A549 (cell line): ENCODE measurements around the gene ATAT1. TPM values are rescaled to one million over a fixed set of nuclear protein-coding genes. Genes with fewer than 3 reads are reported as not detected.
A peak's percentile ranks its signal among the peaks of the same experiment; 100 is the strongest.
"Not testable (repeated sequence)": the region's sequence is repeated elsewhere in the genome, so short reads cannot be mapped to it uniquely, and the experiment has no call there.

ENCODE experiments used
- ATAC-seq, 2 experiments: fragments of 200-7000 bp in 1 of 2; fragments of >200 bp in 1 of 2; cut with Nextera tagmentation in 1 of 2; cut with Tn5 transposase in 1 of 2; 3 replicates each; pipeline versions ENCODE4 v1.8.0 to v1.9.1; 2018 to 2020; ENCODE audit warnings: mild to moderate bottlenecking in 1 of 2, moderate library complexity in 1 of 2
- CTCF ChIA-PET: fragments of 300-600 bp; sonication (Branson Sonifier 250); formaldehyde crosslinking; extraction: SDS; loops from one replicate; lab custom pipeline; 2021; ENCODE audit warnings: antibody characterized with exemption, inconsistent platforms; lab: Yijun Ruan, JAX
- POLR2A ChIA-PET: fragments of 350-600 bp; formaldehyde crosslinking; extraction: SDS; loops from one replicate; lab custom pipeline; 2021; ENCODE audit warnings: antibody characterized with exemption, inconsistent platforms; lab: Yijun Ruan, JAX
- DNase-seq, 2 experiments: peaks; one replicate each; pipeline versions ENCODE4 v3.0.0 to v3.0.0-alpha.2; 2011 to 2016; ENCODE audit warnings: low read depth in 1 of 2, low spot score in 1 of 2
- FAIRE-seq: peaks from 2 replicates; lab custom pipeline; 2011; peaks lifted over from hg19 to GRCh38; lab: Jason Lieb, UNC
- H3K27ac ChIP-seq, 2 experiments: fragments of >200 bp; sonication (Bioruptor Twin); formaldehyde crosslinking; 3 replicates each; pipeline ENCODE4 v1.5.1; 2016 to 2017
- H3K4me1 ChIP-seq: fragments of >200 bp; sonication (Bioruptor Twin); formaldehyde crosslinking; 3 replicates; pipeline ENCODE4 v1.6.1; 2016
- H3K4me2 ChIP-seq: fragments of >200 bp; sonication (Bioruptor Twin); formaldehyde crosslinking; 3 replicates; pipeline ENCODE4 v1.6.1; 2016
- H3K4me3 ChIP-seq: fragments of >200 bp; sonication (Bioruptor Twin); formaldehyde crosslinking; 3 replicates; pipeline ENCODE4 v1.5.1; 2016
- H3K9me3 ChIP-seq: fragments of >200 bp; sonication (Bioruptor Twin); formaldehyde crosslinking; 3 replicates; pipeline ENCODE4 v1.6.1; 2016
- CBX2 ChIP-seq: fragments of 200-600 bp; sonication (generic); IDR thresholded peaks from 2 replicates; pipeline ENCODE4 v1.6.1; 2016; ENCODE audit warnings: low read depth, mild to moderate bottlenecking, borderline replicate concordance
- CEBPB ChIP-seq, 2 experiments: fragments of >200 bp in 1 of 2; sonication (Bioruptor Twin) in 1 of 2; formaldehyde crosslinking in 1 of 2; IDR thresholded peaks; 2 replicates each; pipeline ENCODE4 v1.6.1; 2012 to 2016
- HOXA7 ChIP-seq: fragments of 250-450 bp; sonication (Bioruptor Pico); IDR thresholded peaks from 2 replicates; pipeline ENCODE4 v1.5.0; 2020; ENCODE audit warnings: mild to moderate bottlenecking, moderate library complexity
- POLR2AphosphoS2 ChIP-seq: conservative IDR thresholded peaks from 2 replicates; pipeline ENCODE4 v1.6.1; 2012; ENCODE audit warnings: low read length, improper control_type of control experiment, inconsistent platforms
- RAD21 ChIP-seq, 2 experiments: fragments of >200 bp in 1 of 2; sonication (Bioruptor Twin) in 1 of 2; formaldehyde crosslinking in 1 of 2; IDR thresholded peaks in 1 of 2; conservative IDR thresholded peaks in 1 of 2; 2 replicates in 1 of 2; 3 replicates in 1 of 2; pipeline ENCODE4 v1.6.1; 2012 to 2018; ENCODE audit warnings: inconsistent platforms in 1 of 2
- SMC3 ChIP-seq: fragments of >200 bp; sonication (Bioruptor Twin); formaldehyde crosslinking; IDR thresholded peaks from 3 replicates; pipeline ENCODE4 v1.6.1; 2018; ENCODE audit warnings: inconsistent platforms
- ZC3H11A ChIP-seq: fragments of 450-650 bp; IDR thresholded peaks from 2 replicates; pipeline ENCODE4 v1.6.1; 2014; ENCODE audit warnings: antibody characterized with exemption, mild to moderate bottlenecking
- ZSCAN20 ChIP-seq: fragments of 250-450 bp; sonication (Bioruptor Pico); IDR thresholded peaks from 2 replicates; pipeline ENCODE4 v1.8.0; 2022; ENCODE audit warnings: mild to moderate bottlenecking, moderate library complexity
- WGBS: methylation state at CpG from one replicate; pipeline ENCODE4 v1.1.6; 2017; ENCODE audit errors: missing lambda C conversion rate; 5-methylcytosine and 5-hydroxymethylcytosine counted together
- polyA plus RNA-seq, 4 experiments: library from polyadenylated mRNA; depleted of rRNA in 3 of 4; stranded (reverse); fragments of >200 nt; fragmentation: RNase III in 1 of 4; extraction: RNeasy Plus Mini Kit Qiagen cat#74134 plus additional on column Dnase treatment in 1 of 4; gene quantifications; 2 replicates in 3 of 4; 3 replicates in 1 of 4; pipeline ENCODE4 v1.2.3, GENCODE V29; 2011 to 2017
- TF ChIP-seq, protein P1 (sequence below): fragments of >200 bp; sonication (Bioruptor Twin); formaldehyde crosslinking; IDR thresholded peaks from 3 replicates; pipeline ENCODE4 v1.5.1; 2016
- TF ChIP-seq, protein P2 (sequence below): fragments of 450-650 bp; IDR thresholded peaks from 2 replicates; pipeline ENCODE4 v1.6.1; 2014; ENCODE audit warnings: antibody characterized with exemption

ATAT1 gene
- polyA plus RNA-seq, 2 of the 4 experiments (the other 2 are of a cell fraction) = 7.4 to 8.6 TPM

DNA sequence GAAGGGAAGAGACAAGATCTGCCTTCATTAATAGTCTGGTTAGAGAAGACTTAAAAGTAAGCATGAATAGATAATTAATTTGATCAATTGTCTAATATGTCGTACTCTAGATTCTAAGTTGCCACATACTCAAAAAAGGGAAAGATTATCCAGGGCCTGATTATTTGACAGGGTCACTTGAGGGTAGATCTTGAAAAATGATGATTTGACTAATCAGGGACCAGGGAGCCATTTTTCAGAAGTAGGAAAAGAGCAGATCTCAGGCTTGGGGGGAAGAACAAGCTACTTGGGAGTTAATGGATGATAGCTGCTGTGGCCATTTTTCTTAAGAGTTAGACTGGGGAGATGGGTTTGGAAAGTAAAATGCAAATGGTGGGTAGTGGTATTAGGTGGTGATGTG is 34.4 kb upstream of the ATAT1 start:
- no peak for DNase-seq
- CTCF ChIA-PET = interaction anchor here (1.6 kb wide), 1 partner anchor 22 kb away, joined by 5 read pairs; the partner anchor contains the start of gene ABCF1
- TF ChIP-seq ZC3H11A = no peak
- WGBS = 88% methylated on average over 1 of the region's 1 CpG
- peaks cover 9% of the 10 kb centered on the region; the same call in 2 of the 3 replicates for H3K4me1 ChIP-seq
- H3K4me3 ChIP-seq = no peak overlapping the region
- H3K27ac ChIP-seq = no peak overlapping the region
- POLR2A ChIA-PET = no interaction called here
- H3K9me3 ChIP-seq = no peaks in the 10 kb centered on the region
- no peak overlapping the region for H3K4me2 ChIP-seq
- FAIRE-seq = no peak
- no peak for ATAC-seq

DNA sequence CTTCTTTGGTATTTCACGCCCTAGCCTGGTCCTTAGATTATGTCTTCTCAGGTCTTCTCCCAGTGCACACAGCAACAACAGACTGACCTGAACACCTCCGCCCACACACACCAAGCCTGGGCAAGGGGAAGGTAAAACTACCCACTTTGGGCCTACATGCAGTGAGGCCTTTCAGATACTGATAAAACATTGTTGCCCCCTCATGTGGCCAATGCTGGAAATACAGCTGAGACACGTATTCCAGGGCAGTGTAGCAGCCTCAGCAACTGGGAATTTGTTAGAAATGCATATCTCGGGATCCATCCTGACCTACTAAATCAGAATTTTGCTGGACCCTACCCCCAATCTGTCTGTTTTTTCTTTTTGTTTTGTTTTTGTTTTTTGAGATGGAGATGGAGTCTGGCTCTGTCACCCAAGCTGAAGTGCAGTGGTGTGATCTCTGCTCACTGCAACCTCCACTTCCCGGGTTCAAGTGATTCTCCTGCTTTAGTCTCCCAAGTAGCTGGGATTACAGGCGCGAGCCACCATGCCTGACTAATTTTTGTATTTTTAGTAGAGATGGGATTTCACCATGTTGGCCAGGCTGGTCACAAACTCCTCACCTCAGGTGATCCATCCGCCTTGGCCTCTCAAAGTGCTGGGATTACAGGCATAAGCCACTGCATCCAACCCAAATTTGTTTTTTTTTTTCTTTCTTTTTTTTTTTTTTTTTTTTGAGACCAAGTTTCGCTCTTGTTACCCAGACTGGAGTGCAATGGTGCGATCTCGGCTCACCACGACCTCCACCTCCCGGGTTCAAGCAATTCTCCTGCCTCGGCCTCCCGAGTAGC is 29.1 kb upstream of the ATAT1 start:
- FAIRE-seq, H3K4me1 ChIP-seq, H3K9me3 ChIP-seq, H3K4me3 ChIP-seq, H3K27ac ChIP-seq, H3K4me2 ChIP-seq: not testable (repeated sequence)
- ATAC-seq (peak; percentile 86 to 88), DNase-seq (peak; percentile 59 to 78)
- TF ChIP-seq HOXA7 (CRISPR knock-in tag) (peak; percentile 57; the same call in 1 of the 2 replicates), POLR2AphosphoS2 (peak; percentile 70; the same call in 1 of the 2 replicates), SMC3 (peak; percentile 57), RAD21 (conservative IDR thresholded peaks at IDR 0.05 in 1 of 2, IDR thresholded peaks at IDR 0.05 in 1 of 2) (peak in 1 of 2 experiments; percentile 42; a peak in 3 of 5 replicates)
- TF ChIP-seq, protein P1, sequence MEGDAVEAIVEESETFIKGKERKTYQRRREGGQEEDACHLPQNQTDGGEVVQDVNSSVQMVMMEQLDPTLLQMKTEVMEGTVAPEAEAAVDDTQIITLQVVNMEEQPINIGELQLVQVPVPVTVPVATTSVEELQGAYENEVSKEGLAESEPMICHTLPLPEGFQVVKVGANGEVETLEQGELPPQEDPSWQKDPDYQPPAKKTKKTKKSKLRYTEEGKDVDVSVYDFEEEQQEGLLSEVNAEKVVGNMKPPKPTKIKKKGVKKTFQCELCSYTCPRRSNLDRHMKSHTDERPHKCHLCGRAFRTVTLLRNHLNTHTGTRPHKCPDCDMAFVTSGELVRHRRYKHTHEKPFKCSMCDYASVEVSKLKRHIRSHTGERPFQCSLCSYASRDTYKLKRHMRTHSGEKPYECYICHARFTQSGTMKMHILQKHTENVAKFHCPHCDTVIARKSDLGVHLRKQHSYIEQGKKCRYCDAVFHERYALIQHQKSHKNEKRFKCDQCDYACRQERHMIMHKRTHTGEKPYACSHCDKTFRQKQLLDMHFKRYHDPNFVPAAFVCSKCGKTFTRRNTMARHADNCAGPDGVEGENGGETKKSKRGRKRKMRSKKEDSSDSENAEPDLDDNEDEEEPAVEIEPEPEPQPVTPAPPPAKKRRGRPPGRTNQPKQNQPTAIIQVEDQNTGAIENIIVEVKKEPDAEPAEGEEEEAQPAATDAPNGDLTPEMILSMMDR = peak; percentile 51
- TF ChIP-seq, protein P2, sequence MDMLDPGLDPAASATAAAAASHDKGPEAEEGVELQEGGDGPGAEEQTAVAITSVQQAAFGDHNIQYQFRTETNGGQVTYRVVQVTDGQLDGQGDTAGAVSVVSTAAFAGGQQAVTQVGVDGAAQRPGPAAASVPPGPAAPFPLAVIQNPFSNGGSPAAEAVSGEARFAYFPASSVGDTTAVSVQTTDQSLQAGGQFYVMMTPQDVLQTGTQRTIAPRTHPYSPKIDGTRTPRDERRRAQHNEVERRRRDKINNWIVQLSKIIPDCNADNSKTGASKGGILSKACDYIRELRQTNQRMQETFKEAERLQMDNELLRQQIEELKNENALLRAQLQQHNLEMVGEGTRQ = 0 out of 2 replicates have a peak, but pooled peaks have one; percentile 8
- CTCF ChIA-PET = interaction anchor here (0.7 to 3.8 kb wide), 17 partner anchors 9 to 144 kb away, joined by 3 to 24 read pairs (median 5); no protein-coding TSS in a partner anchor
- POLR2A ChIA-PET = interaction anchor here (0.8 to 1.7 kb wide), 2 partner anchors 15 to 17 kb away, joined by 3 to 10 read pairs; no protein-coding TSS in a partner anchor
- 77% methylated on average over 14 of the region's 15 CpGs for WGBS

DNA sequence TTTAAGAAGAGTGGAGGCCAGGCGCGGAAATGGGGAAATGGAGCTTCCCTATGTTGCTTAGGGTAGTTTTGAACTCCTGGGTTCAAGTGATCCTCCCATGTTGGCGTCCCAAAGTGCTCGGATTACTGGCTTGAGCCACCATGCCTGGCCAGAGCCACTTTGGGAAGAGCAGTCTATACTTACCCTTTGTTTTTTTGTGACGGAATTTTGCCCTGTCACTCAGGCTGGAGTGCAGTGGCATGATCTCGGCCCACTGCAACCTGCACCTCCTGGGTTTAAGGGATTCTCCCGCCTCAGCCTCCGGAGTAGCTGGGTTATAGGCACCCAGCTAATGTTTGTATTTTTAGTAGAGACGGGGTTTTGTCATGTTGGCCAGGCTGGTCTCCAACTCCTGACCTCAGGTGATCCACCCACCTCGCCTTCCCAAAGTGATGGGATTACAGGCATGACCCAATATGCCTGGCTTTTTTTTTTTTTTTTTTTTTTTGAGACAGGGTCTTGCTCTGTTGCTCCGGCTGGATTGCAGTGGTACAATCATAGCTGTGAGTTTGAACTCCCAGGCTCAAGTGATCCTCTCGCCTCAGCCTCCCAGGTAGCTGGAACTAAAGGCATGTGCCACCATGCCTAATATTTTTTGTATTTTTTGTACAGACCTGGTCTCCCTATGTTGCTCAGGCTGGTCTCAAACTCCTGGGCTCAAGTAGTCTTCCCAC is 27.6 kb upstream of the ATAT1 start:
- no peaks in the 10 kb centered on the region for H3K4me1 ChIP-seq
- peak overlapping the region in 1 of 2 experiments; percentile 4; a peak in 1 of 6 replicates for H3K27ac ChIP-seq
- no peak overlapping the region for H3K4me3 ChIP-seq
- ATAC-seq (no peak), DNase-seq (no peak), FAIRE-seq (no peak)
- TF ChIP-seq CEBPB (IDR thresholded peaks at IDR 0.05) = no peak
- TF ChIP-seq ZSCAN20 (CRISPR knock-in tag) = no peak
- TF ChIP-seq CBX2 = no peak
- no peak for TF ChIP-seq HOXA7 (CRISPR knock-in tag)
- ChIA-PET POLR2A (interaction anchor here (0.9 to 2.1 kb wide), 2 partner anchors 16 kb away, joined by 3 to 10 read pairs; no protein-coding TSS in a partner anchor), CTCF (interaction anchor here (0.8 to 3.8 kb wide), 7 partner anchors 12 to 117 kb away, joined by 3 to 24 read pairs (median 4); no protein-coding TSS in a partner anchor)
- H3K4me2 ChIP-seq = no peak overlapping the region
- H3K9me3 ChIP-seq = no peaks in the 10 kb centered on the region
- WGBS = 88% methylated on average over 12 of the region's 12 CpGs
